Measurements from ENCODE around the gene RHEX.
A peak's percentile ranks its signal among the peaks of the same experiment; 100 is the strongest.
"Not testable (repeated sequence)": the region's sequence is repeated elsewhere in the genome, so short reads cannot be mapped to it uniquely, and the experiment has no call there.

Gene RHEX

DNA sequence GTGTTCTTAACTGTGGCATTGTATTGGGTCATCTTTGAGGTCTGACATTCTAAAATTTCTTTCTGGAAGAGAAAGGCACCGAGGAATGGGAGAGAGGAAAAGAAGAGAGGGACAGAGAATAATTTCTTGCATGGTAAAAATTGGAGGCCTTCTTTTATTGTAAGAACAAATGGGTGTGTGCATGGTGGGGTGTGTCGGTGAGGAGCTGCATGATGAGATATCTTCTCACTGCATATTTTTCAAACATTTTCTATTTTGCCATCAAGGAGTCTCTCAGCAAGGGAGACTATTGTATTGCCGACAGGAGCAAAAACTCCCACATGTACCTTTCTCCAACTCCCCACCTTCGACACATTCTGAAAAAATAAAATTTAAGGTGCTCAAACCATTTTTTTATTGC, 22.8 kb upstream of the RHEX start:
- DNase-seq (ENCODE audit: low read depth in 2 of 2) = no peak

DNA sequence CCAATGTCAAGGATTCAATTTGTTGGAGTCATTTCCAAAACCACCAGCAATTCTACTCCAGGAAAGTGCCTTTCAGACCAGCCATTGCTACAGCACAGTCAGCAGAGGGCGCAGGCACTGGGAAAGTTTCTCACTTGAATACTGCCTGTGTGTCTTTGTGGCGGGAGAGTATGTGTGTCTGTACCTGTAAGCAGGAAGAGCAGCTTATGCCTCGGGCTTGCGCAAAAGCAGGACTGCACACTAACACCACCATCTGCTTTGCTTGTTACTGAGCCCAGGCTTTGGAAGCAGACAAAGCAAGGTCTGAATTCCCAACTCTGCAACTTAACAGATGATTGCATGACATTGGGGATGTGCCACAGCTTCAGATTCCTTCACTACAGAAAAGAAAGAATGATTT, 22.3 kb upstream of the RHEX start:
- DNase-seq (ENCODE audit: low read depth in 2 of 2) = peak; percentile 38 to 48

DNA sequence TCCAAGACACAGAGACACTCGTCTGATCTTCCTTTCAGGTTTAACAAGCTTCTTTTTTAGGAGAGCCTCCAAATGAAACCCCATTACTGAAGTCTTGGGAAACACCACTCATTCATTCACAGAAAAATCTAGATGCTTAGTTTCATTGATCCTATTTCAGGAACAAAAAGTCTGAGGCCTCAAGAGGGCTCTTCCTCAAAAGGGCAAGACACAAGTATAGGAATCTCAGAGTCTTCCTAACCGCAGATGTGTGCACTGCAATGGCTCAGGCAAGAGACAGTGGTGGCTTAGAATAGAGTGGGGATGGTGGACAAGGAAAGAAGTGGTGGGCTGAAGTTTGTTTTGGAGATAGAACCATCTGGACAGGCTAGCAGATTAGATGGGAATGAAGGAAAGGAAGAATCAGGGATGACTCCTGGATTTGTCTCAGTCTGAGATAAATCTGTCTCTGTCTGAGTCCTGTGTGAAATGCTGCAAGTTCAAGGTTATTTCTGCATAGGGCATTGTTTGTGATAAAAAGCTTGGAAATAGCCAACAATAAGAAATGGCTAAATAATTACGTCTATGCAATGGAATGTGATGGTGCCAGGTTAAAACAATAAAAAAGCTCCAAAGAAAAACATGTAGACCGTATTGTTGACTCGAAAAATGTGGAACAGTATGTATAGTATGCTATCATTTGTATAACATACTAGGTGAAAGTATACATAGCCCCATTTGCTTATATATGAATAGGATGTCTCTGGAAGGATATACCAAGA, 20.4 kb upstream of the RHEX start:
- DNase-seq (ENCODE audit: low read depth in 2 of 2) = no peak

DNA sequence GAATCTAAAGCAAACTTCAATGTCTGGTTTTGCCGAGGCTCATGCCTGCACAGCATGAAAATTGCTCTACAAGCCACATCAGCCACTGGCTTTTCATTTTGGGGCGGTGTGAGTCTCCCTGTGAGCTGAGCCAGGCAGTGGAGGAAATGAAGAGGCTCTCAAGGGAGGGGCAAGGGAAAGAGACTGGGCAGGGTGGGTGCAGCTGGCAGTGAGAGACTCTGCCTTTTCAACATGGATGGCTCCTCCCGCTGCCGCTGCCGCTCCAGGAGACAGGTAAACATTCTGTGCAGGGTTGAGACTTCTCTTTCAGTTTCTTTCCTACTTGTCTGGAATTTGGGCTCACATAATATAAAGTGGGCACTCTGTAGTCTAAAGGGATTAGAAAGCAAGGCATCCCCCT, 17.9 kb upstream of the RHEX start:
- DNase-seq (ENCODE audit: low read depth in 2 of 2) = no peak

DNA sequence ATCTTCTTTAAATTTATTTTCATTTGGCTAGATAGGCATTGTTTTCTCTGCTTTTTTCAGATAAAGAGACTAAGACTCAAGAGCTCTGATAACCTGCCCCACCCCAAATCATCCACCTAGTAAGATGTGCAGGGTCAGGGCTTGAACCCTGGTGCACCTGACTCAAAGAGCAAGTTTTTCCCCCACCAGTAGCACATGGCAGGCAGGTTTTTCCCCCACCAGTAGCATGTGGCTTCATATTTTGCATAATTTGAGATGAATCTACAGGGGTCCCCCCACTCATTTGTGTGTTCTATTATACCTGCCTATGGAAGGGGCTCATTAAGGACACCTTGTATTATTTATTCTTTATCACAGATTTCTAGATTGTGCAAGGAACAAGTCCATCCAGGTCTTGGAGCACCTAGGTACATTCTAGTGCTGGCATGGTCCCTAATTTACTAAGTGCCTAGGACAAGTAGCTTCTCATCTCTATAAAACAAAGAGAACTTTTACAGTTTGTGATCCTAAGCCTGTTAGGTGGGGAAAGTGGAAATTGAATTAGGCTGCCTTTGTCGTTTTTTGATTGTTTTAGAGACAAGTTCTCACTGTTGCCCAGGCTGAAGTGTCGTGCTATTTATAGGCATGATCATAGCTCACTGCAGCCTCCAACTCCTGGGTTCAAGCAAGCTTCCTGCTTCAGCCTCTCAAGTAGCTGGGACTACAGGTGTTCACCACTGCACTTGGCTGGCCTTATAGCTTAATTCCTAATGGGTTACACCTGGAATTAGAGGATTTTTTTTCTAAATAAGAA, 16.1 kb upstream of the RHEX start:
- no peak for DNase-seq (ENCODE audit: low read depth in 2 of 2)

DNA sequence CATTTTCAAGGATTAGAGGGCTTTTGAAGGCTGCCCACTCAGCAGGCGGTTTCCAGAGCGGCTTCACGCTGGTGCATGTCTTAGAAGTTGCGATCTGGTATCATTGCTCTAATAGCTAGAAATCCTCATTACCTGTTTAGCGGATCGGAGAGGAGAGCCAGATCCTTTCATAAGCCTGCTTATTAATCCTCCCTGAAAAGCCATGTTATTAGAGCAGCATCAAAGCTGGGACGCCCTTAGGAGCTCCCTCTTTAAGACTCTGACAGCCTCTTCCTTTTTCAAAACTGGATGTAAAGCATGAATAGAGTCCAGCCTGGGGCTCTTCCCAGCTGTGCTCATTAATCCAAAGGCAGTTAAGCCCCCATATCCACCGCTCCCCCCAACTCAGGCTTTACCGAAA, 15.4 kb upstream of the RHEX start:
- no peak for DNase-seq (ENCODE audit: low read depth in 2 of 2)

DNA sequence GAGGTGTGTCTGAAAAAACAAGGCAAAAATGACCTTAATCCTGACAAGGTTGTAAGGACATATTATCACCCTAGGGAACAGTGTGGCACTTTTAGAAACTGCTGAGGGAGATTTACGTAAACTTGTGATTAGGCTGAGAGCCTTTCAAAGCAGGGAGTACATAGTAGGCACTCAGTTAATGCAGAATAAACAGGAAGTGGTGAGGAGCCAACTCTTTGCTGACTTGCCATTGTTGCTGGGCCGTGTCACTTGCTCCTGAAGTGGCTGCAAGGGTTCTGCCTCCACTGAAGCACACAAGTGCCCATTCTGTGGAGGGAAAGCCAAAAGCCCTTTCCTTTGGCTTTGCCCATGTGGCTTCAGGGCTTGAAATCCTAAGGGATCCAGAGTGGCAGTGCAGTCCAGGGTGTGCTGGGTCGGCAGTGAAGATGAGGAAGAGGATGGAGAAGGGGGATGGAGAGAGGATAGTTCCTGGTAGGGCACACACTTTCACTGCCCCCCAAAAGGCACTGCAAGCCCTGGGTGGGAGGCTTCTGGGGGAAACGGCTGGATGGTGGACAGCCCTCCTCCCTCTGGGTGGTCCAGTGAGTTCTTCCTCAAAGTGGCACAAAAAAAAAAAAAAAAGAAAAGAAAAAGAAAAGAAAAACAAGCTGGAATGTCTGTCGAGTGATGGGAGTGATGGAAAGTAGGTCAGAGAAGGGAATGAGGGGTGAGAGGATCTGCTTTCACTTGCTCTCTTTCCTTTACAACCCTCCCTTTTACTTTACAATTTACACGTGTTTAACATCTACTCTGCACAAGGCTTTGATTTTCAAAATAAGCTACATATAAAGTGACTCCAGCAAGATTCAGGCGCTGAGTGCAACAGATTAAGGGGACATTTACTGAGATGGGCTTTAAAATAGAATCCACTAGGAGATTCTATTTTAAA, 13.7 kb upstream of the RHEX start:
- DNase-seq (ENCODE audit: low read depth in 2 of 2) = no peak

DNA sequence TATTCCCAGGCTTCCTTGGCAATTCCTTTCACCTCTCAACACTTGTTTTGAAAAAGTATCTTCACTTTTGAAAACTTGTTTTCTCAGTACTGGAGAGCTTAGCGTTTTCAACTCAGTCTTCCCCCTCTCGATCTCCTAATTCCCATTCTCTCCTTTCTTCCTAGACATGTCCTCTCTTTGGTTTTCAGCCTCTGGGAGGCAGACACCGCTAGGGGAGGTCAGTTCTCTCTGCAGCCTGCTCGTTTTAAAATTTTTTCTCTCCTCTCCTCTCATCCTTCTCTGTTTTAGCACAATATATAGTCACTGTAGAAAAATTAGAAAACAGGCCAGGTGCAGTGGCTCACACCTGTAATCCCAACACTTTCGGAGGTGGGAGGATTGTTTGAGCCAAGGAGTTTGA, 12.6 kb upstream of the RHEX start:
- no peak for DNase-seq (ENCODE audit: low read depth in 2 of 2)

DNA sequence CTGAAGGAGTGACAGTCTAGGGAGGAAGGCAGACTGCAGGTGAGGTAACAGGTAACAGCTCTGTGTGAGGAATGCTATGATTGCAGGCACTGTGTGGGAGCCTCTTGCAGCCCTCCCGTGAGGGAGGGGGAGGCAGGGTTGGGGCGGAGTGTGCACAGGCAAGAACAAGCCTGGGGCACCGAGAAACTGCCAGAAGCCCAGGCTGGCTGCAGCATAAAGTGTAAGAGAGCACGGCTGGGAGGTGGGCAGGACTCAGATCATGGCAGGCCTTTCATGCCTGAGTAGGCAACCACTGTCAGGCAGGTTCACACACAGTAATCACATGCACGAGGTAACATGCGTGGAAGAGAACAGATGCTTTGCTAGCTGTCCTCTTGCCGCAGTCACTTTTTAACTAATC, 11.3 kb upstream of the RHEX start:
- DNase-seq (ENCODE audit: low read depth in 2 of 2) = no peak

DNA sequence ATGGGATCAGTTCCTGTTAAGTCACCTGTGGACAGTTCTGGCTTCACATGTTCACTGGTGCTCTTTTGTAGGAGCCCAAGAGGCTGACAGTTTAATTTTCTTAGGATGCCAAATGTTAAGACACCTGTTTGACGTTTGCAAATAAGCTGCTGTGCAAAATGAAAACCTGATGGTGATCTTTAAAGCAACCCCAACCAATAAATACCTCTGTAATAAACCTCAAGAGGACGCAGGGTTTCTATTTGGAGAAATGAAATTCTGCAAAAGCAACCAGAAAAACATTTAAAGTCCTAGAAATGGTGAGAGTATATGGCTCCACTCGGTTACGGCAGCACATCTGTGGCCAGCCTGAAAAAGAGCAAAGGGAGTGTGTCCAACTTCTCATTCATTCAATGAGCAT, 5.7 kb upstream of the RHEX start:
- DNase-seq (ENCODE audit: low read depth in 2 of 2) = no peak

DNA sequence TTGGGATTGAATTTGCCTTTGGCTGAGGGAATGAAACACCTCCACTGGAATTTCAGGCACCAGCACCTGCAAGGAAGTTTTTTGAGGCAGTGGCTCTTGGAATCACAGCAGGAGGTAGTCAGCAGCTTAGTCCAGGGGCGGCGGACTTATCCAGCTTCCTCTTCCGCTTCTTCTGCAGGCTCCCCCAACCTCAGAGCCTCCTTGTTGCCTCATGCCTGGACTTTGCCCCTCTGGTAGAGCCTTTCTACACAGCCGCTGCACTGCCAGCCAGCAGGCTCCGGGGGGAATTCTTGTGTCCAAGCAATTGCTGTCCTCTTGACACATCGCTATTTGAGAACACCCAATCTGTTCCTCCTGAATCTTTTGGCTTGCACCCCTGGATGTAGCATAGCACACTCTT, 4.4 kb upstream of the RHEX start:
- no peak for DNase-seq (ENCODE audit: low read depth in 2 of 2)

DNA sequence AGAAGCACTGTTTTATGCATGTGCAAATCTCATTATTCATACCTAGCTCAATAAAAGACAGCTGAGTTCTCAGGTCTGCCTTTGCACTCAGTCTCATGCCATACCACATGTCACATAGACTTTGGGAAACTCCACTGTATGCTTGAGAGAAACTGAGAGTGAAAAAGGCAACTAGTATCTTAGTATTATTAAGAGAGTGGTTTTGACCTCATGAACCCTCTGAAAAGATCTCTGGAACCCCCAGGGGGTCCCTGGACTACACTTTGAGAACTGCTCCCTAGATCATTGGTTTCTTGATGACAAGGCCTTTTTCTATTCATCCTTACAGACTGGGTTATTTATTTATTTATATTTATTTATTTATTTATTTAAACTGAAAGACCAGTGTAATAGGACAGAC, 3.7 kb upstream of the RHEX start:
- no peak for DNase-seq (ENCODE audit: low read depth in 2 of 2)

DNA sequence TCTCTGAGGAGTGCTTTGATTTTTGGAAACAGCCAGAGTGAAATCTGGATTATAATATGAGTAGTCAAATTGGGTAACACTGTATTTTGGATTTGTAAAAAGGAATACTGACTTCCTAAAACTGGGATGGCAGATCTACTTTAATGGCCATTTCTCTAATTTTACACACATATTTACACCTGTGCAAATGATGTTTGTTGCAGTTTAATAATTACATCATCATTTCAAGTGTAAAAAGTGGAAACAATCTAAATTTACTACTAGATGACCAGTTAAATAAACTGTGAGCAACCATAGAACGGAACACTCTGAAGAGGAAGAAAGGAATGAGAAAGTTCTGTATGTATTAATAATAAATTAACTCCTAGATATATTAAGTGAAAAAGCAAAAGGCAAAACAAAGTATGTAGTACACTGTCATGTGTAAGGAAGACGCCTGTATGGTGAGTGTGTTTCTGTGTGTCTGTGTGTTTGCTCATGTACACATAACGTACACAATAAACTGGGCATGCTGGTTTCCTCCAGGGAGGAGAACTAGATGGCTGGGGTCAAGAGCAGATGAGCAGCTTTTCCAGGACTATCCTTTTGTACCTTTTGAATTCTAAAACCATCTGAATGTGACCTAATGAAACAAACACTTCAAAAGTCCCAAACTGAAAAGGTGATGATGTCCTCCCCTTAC, 2.9 kb upstream of the RHEX start:
- no peak for DNase-seq (ENCODE audit: low read depth in 2 of 2)

DNA sequence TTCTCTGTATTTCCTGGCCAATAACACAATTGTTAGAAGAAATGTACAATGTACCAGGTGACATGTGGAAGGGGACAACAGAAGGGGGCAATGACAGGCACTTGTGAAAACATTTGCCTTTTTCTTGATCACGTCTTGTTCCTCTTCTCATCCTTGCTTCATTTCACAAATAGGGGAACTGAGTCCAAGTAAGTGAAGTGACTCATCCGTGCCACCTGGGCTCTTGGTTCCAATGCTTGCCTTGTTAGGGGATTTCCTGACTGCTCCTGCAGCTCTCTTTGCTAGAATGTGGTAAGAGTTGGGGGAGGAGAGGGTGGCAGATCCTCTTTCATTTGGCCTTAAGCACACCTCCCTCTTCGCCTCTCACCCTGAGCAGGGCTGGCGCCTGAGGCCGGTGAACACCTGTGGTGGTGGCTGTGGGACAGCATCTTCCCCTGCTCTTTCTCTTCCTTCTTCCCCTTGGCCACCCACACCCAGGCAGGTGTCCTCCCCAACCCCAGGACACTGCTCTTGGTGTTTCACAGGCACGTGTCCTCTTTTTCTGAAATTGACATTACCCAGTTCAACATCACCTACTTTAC, 2.2 kb upstream of the RHEX start:
- DNase-seq (ENCODE audit: low read depth in 2 of 2) = peak; percentile 21 to 27

DNA sequence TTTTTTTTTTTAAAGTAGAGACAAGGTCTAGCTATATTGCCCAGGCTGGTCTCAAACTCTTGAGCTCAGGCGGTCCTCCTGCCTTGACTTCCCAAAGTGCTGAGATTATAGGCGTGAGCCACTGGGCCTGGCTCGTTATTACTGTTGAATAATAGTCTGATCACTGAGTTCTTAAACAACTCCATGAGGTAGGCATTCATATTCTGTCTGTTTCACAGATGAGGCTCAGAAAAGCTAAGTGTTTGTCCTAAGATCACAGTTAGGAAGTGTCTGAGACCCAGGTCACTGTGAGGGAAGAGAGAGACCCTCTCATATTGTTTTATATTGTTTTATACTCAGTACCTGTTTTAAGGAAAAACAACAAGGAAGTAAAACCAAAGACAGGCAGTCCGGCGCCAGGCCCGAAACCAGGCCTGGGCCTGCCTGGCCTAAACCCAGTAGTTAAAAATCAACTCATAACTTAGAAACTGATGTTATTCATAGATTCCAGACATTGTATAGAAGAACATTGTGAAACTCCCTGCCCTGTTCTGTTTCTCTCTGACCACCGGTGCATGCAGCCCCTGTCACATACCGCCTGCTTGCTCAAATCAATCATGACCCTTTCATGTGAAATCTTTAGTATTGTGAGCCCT, 625 bp upstream of the RHEX start:
- DNase-seq (ENCODE audit: low read depth in 2 of 2) = not testable (repeated sequence)

DNA sequence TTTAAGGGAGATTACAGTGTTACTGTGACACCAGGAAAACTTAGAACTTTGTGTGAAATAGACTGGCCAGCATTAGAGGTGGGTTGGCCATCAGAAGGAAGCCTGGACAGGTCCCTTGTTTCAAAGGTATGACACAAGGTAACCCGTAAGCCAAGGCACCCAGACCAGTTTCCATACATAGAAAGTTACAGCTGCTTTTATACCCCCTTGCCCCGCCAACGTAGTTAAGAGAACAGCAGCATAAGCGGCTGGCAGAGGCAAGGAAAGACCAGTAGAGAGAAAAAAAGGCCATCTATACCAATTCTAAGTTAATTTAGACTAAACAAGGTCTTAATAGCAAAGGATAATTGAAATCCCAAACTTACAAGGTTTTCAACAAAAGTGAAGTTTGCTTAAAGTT, 643 bp downstream of the RHEX start:
- DNase-seq (ENCODE audit: low read depth in 2 of 2) = not testable (repeated sequence)

DNA sequence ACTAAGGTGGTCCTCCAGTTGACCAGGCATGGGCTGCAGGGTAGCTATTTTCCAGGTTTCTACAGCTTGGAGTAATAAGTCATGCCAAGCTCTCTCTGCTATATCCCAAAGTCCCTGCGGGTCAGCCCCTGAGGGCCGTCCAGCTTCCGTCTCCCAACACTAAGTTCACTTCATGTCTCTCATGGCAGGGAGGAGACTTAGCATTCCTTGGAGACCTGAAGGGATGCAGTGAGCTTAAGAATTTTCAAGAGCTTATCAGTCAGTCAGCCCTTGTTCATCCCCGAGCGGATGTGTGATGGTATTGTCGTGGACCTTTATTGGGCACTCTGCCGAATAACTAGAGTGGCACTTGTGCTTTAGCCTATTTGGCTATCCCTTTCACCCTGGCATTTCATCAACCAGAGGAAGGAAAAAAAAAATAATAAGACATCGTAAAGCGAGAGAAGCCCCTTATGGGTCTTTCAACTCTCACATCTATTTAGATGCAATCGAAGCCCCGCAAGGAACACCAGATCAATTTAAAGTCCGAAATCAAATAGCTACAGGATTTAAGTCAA, 2.2 kb downstream of the RHEX start:
- not testable (repeated sequence) for DNase-seq (ENCODE audit: low read depth in 2 of 2)

DNA sequence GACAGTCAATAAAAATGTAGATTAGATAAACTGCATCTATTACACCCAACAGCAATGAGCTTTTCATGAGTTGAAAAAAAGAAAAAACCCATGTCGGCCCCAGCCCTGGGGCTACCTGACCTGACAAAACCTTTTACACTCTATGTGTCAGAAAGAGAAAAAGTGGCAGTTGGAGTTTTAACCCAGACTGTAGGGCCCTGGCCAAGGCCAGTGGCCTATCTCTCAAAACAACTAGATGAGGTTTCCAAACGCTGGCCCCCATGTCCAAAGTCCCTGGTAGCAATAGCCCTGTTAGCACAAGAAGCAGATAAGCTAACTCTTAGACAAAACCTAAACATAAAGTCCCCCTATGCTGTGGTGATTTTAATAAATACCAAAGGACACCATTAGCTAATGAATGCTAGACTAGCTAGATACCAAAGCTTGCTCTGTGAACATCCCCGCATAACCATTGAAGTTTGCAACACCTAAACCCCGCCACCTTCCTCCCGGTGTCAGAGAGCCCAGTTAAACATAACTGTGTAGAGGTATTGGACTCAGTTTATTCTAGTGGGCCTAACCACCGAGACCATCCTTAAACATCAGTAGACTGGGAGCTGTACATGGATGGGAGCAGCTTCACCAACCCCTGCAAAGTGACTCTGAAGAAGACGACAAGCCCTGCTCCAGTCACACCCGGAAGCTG, 2.8 kb downstream of the RHEX start:
- DNase-seq (ENCODE audit: low read depth in 2 of 2) = not testable (repeated sequence)

DNA sequence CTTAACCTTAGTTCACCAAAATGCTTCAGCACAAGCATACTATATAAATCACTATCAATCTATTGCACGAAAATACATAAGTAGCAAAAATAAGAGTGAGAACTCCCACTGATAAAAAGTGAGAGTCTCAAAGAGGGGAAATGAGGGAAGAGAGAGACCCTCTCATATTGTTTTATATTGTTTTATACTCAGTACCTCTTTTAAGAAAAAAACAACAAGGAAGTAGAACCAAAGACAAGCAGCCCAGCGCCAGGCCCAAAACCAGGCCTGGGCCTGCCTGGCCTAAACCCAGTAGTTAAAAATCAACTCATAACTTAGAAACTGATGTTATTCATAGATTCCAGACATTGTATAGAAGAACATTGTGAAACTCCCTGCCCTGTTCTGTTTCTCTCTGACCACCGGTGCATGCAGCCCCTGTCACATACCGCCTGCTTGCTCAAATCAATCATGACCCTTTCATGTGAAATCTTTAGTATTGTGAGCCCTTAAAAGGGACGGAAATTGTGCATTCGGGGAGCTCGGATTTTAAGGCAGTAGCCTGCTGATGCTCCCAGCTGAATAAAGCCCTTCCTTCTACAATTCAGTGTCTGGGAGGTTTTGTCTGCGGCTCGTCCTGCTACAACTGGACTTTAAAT, 5.4 kb downstream of the RHEX start:
- not testable (repeated sequence) for DNase-seq (ENCODE audit: low read depth in 2 of 2)
